Stimulated activated CD4-positive, alpha-beta T cell treated with anti-CD3 and anti-CD28 coated beads, Interleukin-12 subunit alpha, Interleukin-12 subunit beta, amount 100 ng/mL, for 4 hours (primary cell): ENCODE measurements around the gene RXFP4.
A peak's percentile ranks its signal among the peaks of the same experiment; 100 is the strongest.
"Not testable (repeated sequence)": the region's sequence is repeated elsewhere in the genome, so short reads cannot be mapped to it uniquely, and the experiment has no call there.

Experiments used
- DNase-seq: peaks from one replicate; pipeline ENCODE4 v3.0.0-alpha.2; 2020

Gene RXFP4

GRCh38 chr1:155940993-155941844 lies at the start of gene RXFP4:
Gene RXFP4, plus strand, starts transcription at chr1:155941638. Its CDS starts 72 bp downstream, at chr1:155941710.
- no peak for DNase-seq

DNA sequence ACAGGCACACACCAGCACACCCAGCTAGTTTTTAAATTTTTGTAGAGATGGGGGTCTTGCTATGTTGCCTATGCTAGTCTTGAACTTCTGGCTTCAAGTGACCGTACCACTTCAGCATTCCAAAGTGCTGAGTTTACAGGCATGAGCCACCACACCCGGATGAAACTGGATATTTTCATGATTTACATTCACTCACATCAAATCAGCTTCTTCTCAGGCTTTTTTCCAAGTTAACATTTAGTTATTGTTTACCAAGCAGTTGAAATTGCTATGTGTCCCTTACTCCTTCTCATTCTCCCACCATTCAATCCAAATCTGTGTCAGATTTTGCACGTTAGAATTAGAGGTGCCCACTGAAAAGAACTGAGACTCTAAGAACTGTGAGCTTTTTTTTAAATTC lies 48.6 kb upstream of the RXFP4 start:
- no peak for DNase-seq

DNA sequence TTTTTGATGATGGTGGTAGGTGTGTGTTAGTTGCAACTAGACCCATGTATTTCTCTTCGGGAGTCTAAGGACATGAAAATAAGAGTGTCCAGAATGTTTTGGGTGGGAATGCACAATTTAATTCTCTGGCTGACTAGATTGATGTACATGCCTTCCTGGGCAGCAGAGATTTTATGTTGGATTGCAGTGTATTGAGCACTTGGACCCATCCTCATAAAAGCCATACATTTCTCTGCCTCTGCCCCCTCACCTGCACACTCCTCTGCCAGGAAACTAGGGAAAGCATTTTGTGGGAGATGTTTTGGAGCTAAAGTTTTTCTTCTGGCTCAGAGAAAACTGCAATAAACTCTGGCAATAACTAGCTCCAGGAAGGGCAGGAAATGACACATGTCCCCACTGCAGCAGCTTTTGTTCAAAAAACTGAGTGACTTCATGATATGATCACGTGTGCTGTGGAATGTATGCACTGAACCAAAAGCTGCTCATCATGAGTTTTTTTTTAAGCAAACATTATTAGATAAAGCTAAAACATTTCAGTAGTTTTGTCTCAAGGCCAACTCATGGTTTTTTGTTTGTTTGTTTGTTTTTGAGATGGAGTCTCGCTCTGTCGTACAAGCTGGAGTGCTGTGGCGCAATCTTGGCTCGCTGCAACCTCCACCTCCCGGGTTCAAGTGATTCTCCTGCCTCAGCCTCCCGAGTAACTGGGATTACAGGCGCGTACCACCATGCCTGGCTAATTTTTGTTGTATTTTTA lies 47.9 kb upstream of the RXFP4 start:
- no peak for DNase-seq

DNA sequence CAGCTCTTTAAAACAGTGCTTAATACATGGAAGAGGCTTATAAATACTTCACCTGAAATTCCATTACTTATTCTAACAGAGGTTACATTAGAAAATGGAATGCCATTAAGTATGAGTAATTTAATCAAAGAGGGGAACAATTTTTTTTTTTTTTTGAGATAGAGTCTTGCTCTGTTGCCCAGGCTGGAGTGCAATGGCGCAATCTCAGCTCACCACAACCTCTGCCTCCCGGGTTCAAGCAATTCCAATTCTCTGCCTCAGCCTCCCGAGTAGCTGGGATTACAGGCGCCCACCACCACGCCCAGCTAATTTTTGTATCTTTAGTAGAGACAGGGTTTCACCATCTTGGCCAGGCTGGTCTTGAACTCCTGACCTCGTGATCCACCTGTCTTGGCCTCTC lies 45.8 kb upstream of the RXFP4 start:
- DNase-seq = not testable (repeated sequence)

DNA sequence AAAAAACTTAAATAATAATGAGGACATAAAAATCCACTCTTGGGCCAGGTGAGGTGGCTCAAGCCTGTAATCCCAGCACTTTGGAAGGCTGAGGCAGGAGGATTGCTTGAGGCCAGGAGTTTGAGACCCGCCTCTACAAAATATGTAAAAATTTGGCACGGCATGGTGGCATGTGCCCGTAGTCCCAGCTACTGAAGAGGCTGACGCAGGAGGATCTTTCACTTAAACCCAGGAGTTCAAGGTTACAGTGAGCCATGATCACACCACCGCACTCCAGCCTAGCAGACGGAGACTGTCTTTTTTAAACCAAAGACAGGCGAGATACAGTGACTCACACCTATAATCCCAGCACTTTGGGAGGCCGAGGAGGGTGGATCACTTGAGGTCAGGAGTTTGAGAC lies 45.0 kb upstream of the RXFP4 start:
- not testable (repeated sequence) for DNase-seq

DNA sequence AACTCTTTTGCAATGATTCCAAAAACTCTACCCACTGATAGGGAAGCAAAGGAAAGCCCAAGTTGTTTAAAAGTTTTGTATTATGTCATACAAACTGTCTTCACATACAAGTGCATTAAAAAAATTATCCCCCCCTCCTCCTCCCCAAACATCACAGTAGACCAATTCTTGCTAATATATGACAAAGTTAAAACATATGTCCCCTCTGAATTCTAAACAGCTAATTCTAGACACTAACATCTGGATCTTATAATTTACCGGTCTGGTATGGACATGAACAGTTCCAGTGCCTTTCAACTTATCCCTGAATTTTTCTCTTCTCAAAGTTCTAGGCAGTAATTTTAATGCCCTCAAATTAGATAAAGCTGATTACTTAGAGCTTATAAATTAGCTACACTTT lies 43.7 kb upstream of the RXFP4 start:
- no peak for DNase-seq

- no peak for DNase-seq
These were observed 42.5 kb upstream of the RXFP4 start for GRCh38 chr1:155898888-155899287.

GRCh38 chr1:155899683-155900082 lies 41.8 kb upstream of the RXFP4 start:
- no peak for DNase-seq

GRCh38 chr1:155900161-155900560 lies 41.3 kb upstream of the RXFP4 start:
- DNase-seq = no peak

GRCh38 chr1:155904261-155904660 lies 37.2 kb upstream of the RXFP4 start:
- DNase-seq = no peak

DNA sequence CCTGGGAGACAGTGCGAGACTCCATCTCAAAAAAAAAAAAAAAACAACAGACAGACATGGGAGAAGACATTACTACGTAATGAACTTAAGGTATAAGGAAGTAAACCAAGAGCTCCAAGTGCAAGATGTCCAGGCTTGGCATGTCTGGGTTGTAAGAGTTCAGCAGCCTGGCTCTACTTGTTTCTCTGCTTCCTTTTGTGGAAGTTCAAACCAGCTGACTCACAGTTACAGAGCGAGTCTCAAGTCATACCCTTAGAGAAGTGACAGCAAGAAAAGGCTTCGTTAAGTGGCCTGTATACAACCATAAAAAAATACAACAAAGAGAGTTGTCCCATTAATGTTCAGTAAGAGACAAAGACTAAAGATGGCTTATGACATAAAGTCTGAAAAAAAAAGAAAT lies 31.5 kb upstream of the RXFP4 start:
- no peak for DNase-seq

GRCh38 chr1:155910621-155911121 lies 30.8 kb upstream of the RXFP4 start:
- DNase-seq = no peak

GRCh38 chr1:155911156-155912055 lies 30.0 kb upstream of the RXFP4 start, which contains the start of gene RIT1:
Gene RIT1, minus strand, starts transcription at chr1:155911349. Its CDS starts 588 bp downstream, at chr1:155910761.
- peak; percentile 83 for DNase-seq

DNA sequence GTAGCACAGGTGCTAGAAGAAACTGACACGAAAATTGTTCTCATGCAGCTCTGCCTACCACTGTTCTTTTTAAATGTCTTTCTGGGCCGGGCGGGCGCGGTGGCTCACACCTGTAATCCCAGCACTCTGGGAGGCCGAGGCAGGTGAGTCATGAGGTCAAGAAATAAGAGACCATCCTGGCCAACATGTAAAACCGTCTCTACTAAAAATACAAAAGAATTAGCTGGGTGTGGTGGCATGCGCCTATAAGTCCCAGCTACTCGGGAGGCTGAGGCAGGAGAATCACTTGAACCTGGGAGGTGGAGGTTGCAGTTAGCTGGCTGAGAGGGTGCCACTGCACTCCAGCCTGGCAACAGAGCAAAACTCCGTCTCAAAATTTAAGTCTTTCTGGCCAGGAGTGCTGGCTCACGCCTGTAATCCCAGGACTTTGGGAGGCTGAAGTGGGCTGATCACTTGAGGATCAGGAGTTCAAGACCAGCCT lies 29.3 kb upstream of the RXFP4 start:
- DNase-seq = no peak

DNA sequence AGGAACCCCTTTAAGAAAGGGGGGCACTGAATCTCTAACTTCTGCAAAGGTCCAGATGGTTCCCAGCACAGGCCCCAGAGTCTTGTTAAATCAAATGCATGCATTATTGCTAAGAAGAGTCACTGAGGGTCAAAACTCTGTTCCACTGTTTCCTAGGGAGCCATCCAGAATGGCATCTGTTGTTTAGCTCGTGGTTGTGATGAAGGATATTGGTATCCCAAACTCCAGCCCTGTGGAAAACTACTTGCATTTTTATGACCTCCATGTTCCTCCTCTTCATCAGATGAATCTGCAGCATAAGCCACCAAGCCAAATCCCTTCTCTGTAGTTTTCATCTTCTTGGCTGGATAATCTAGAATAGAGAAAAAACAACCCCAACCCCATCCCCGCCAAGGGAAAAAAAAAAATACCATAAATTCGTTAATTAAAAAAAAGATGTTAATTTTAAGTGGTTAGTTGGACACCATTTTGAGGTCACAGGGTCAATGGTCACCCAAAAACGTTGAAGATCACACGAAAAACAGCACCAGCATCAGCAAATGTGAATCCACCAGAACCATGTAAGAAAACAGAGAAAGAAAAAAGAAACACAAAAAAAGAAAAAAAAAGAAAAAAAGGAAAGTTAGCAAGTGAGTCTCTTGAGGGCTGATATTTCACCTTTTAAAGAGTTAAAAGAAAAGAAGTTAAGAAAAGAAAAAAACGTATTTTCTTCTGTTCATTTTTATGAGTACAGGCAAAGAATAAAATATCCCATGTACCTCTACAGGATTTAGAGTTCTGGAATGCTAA lies 27.3 kb upstream of the RXFP4 start:
- no peak for DNase-seq

DNA sequence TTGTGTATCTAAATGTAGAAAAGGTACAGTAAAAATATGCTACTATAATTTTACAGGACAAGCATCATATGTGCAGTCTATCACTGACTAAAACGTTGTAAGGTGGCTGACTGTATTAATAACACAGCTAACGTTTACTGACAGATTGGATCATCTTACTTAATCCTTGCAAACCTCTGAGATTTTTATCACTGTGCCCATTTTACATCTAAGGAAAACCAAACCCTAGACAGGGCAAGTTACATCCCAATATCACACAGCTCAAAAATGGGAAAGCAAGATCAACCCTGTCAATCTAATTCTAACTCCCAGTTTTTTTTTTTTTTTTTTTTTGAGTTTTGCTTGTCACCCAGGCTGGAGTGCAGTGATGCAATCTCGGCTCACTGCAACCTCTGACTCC lies 22.8 kb upstream of the RXFP4 start:
- DNase-seq = no peak

DNA sequence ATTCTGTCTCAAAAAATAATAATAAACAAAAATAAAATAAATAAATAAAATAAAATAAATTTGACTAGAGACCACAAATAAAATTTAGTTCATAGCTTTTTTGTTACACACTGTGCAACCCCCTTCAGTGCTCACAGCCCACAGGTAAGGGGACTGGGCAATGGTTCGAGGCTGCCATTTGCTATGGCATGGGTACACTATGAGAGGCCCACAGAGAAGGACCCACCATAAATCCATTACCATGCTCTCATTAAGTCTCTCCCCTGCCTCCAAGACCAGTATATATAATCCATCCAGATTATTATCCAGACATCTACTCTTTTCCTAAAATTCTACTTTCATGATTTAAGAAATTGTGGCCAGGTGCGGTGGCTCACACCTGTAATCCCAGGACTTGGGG lies 21.6 kb upstream of the RXFP4 start:
- DNase-seq = no peak

- DNase-seq = no peak
These were observed 20.7 kb upstream of the RXFP4 start for GRCh38 chr1:155920717-155921116.

DNA sequence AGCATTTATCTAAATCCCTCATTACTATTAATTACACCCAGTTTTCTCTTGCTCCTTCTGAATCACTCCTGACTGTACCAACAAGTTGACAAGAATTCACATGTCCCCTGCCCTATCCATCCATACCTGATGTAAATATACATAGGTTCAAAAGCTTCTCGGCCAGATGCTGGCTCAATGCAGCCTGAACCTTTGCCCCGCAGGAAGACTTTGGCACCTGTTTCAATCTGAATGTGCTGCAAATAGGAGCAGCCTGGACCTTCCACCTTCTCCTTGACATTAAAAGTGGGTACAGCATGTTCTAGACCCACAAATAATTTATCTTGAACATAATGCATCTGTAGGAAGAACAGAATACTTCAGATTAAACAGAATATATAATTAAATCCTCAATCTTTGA lies 15.9 kb upstream of the RXFP4 start:
- DNase-seq = no peak

DNA sequence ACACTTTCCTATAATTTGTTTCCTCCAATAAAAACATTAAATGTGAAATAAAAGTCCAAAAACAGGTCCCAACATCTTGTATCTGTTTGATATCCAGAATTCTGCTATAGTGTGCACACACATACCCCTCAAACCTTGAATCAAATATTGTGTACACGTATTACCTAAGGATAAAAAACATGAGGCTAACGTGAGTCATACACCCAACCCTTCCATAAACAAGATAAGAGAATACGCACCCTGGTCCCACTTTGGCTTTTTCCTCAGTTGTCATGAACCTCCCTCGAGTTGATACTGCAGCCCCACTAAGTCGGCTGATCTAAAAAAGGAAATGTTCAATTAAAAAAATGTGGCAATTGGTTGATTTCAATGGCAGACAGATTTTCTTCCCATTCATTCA lies 12.4 kb upstream of the RXFP4 start:
- DNase-seq = no peak

- DNase-seq = not testable (repeated sequence)
These were observed 10.7 kb upstream of the RXFP4 start for GRCh38 chr1:155930725-155931124.
